Brain microvascular endothelial cell (primary cell): ENCODE results near the gene GALNT9.

Source experiments
- DNase-seq: peaks from one replicate; pipeline ENCODE4 v3.0.0-alpha.2; 2020
- H3K27ac ChIP-seq: fragments of 250-450 bp; sonication (Bioruptor Pico); 2 replicates; pipeline ENCODE4 v1.5.1; 2020; ENCODE audit warnings: mild to moderate bottlenecking, moderate library complexity
- H3K27me3 ChIP-seq: fragments of 250-450 bp; sonication (Bioruptor Pico); replicated peaks from 2 replicates; pipeline ENCODE4 v1.5.1; 2020; ENCODE audit warnings: mild to moderate bottlenecking
- H3K36me3 ChIP-seq: fragments of 250-450 bp; sonication (Bioruptor Pico); replicated peaks from 2 replicates; pipeline ENCODE4 v1.5.1; 2020; ENCODE audit warnings: mild to moderate bottlenecking
- H3K4me3 ChIP-seq: 2 replicates; pipeline ENCODE4 v1.5.1; 2011; ENCODE audit warnings: low read depth, mild to moderate bottlenecking, control low read depth, low read length, moderate library complexity
- in situ Hi-C: cut with HindIII; loops from 2 replicates; pipeline ENCODE4 v1.10.0; 2017; ENCODE audit warnings: low sequenced_read_pairs, low pct_ligation_motif_present
- TF ChIP-seq, protein P1 (sequence below): IDR thresholded peaks from 2 replicates; pipeline ENCODE4 v1.5.1; 2011; ENCODE audit warnings: low read depth, mild to moderate bottlenecking, moderate library complexity, low read length, control low read depth, inconsistent platforms; ENCODE audit errors: missing control alignments

Gene GALNT9

DNA sequence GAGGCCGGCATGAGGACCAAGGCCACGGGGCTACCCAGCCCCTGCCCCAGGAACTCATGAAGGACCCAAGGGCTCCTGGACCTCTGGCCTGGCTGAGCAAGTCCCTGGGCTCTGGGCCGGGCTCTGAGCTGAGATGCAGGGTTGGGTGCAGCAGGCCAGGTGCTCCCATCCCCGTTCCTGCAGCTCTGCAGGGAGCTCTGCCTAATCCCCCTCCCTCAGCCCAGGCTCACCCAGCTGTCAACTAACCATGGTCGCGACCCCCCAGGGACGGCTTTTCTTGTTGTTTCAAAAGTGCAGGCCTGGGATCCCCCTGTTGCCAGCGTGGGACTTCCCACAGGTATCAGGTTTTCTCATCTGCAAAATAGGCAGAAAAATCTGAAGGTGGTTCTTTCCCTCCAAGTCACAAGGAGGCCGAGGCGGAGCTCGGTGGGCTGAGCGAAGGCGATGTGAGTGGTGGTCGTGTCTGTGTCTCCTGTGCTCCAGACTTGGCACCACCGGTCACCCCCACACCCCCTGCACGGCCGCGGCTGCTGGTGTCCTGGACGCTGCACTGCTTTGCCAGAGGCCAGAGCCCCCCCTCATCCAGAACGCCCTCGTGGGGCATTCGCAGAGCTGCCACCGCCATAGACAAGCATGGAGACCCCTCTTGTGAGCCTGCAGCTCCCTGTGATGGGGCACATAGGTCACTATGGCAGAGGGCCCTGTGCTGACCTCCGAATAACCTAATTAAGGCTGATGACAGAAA, 22.5 kb upstream of the GALNT9 start:
- DNase-seq, result no peak
- Histone ChIP-seq H3K4me3 (no peak overlapping the region), H3K27me3 (no peaks in the 10 kb centered on the region), H3K36me3 (no peaks in the 10 kb centered on the region), H3K27ac (no peak overlapping the region)
- TF ChIP-seq, protein P1, sequence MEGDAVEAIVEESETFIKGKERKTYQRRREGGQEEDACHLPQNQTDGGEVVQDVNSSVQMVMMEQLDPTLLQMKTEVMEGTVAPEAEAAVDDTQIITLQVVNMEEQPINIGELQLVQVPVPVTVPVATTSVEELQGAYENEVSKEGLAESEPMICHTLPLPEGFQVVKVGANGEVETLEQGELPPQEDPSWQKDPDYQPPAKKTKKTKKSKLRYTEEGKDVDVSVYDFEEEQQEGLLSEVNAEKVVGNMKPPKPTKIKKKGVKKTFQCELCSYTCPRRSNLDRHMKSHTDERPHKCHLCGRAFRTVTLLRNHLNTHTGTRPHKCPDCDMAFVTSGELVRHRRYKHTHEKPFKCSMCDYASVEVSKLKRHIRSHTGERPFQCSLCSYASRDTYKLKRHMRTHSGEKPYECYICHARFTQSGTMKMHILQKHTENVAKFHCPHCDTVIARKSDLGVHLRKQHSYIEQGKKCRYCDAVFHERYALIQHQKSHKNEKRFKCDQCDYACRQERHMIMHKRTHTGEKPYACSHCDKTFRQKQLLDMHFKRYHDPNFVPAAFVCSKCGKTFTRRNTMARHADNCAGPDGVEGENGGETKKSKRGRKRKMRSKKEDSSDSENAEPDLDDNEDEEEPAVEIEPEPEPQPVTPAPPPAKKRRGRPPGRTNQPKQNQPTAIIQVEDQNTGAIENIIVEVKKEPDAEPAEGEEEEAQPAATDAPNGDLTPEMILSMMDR, result no peak
- in situ Hi-C loops, result no loop called here

DNA sequence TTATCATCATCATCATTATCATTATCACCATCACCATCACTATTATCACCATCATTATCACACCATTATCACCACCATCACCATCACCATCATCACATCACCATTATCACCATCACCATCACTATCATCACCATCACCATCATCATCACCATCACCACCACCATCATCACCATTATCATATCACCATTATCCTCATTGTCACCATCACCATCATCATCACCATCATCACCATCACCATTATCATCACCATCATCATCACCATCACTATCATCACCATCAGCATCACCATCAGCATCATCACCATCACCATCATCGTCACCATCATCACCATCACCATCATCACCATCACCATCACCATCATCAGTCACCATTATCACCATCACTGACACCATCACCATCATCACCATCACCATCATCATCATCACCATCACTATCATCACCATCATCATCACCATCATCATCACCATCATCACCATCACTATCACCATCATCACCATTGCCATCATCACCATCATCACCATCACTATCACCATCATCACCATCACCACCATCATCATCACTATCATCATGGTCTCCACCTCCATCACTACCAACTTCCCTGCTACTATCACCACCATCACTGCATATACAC, 20.2 kb upstream of the GALNT9 start:
- TF ChIP-seq, protein P1, result no peak
- H3K4me3 ChIP-seq, result no peak overlapping the region
- in situ Hi-C loops, result no loop called here
- H3K27me3 ChIP-seq, result no peaks in the 10 kb centered on the region
- no peak overlapping the region for H3K27ac ChIP-seq
- no peak for DNase-seq
- no peaks in the 10 kb centered on the region for H3K36me3 ChIP-seq

DNA sequence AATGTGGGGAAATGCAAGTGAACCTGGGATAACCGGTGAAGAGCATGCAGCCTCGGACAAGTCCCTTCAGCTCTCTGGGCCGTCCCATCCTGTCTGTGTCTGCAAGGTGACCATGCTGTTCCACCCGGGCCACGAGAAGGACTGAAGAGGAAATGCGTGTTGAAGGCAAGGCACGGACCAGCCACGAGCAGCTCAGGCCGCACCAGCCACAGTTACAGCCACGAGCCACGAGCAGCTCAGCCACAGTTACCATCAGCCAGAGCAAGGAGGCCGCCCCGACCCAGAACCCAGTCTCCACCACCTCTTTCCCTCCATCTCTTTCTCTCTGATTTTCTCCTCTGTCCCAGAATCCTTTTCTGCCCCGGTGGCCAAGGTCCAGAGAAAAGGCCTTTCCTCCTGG, 18.8 kb upstream of the GALNT9 start:
- Histone ChIP-seq H3K36me3 (no peaks in the 10 kb centered on the region), H3K27ac (no peak overlapping the region), H3K27me3 (no peaks in the 10 kb centered on the region), H3K4me3 (no peak overlapping the region)
- no peak for DNase-seq
- TF ChIP-seq, protein P1, result no peak
- in situ Hi-C loops, result no loop called here

DNA sequence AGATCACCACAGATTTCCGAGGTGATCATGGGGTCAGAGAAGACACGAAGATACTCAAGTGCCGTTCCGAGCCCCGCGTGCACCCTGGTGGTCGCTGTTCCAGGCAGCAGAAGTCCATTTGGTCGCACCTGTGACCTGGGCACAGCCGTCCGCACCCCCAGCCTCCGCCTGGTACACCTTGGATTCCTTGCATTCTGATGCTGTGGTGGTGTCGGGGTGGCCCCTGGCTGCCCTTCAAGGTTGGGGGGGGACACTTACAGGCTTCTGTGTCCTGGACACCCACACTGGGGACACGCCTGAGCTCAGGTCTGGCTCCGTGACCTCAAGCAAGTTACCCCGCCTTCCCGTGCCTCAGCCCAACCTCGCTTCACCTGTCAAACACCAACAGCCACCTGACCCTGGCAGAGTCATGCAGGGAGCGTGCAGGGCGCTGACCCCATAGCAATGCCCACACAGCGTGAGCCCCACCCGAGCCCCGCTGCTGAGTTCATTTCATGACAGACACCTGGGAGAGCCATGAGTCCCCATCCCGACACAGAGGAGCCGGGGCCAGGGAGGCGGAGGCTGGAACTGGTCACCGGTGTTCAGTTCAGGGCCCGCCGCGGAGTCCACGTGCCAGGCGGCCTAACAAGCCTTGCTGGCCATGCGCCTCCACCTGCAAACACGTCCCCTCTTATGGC, 17.9 kb upstream of the GALNT9 start:
- in situ Hi-C loops, result no loop called here
- no peaks in the 10 kb centered on the region for H3K27me3 ChIP-seq
- TF ChIP-seq, protein P1, result no peak

DNA sequence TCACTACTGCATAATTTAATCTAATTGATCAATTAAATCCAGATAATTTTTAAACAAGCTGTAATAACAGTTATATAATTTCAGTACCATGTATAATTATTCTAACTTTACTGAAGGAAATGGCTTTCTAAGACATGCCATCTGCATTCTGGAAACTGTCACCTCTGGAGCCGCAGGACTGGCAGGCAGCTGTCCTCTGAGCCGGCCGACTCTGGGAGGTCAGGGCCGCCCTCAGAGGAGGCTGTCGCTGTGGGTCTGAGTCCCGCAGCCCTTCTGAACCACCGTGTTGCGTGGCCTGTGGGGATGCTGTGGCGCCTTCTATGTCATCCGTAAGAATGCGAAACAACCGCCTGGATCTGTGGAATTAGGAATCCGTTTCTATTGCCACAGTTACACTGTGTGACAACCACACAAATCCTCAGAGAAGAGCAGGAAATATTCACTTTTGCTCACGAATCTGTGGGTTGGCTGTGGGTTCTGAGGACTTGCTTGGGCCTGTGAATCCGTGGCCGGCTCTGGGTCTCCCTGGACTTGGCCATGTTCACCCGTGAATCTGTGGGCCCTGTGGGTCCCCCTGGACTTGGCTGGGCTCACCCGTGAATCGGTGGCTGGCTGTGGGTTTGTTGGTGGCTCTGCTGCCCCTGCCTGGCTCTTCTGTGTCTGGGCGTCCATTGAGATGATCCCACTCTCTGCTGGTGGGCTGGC, 17.2 kb upstream of the GALNT9 start:
- DNase-seq, result no peak
- TF ChIP-seq, protein P1, result no peak
- Histone ChIP-seq H3K27me3 (no peaks in the 10 kb centered on the region), H3K36me3 (no peaks in the 10 kb centered on the region), H3K4me3 (no peak overlapping the region), H3K27ac (no peak overlapping the region)
- in situ Hi-C loops, result no loop called here

More for the DNA sequence above, 17.9 kb upstream of the GALNT9 start:
- no peak for DNase-seq
- Histone ChIP-seq H3K4me3 (no peak overlapping the region), H3K36me3 (no peaks in the 10 kb centered on the region), H3K27ac (no peak overlapping the region)
